GM23248 (cell line): ENCODE measurements around the gene CTNNA2. TPM values are rescaled to one million over a fixed set of nuclear protein-coding genes. Genes with fewer than 3 reads are reported as not detected.

Experiments used
- DNase-seq: peaks from one replicate; pipeline ENCODE4 v3.0.0-alpha.2; 2015
- H2AFZ ChIP-seq: fragments of 200-600 bp; sonication (generic); 2 replicates; pipeline ENCODE4 v1.6.1; 2016; ENCODE audit warnings: antibody characterized with exemption
- H3F3A ChIP-seq: fragments of 200-600 bp; sonication (generic); 2 replicates; pipeline ENCODE4 v1.6.1; 2016; ENCODE audit warnings: mild to moderate bottlenecking, antibody characterized with exemption, mixed run types; ENCODE audit not compliant: insufficient read depth
- H3K27ac ChIP-seq: fragments of 200-600 bp; sonication (generic); 2 replicates; pipeline ENCODE4 v1.5.1; 2016; ENCODE audit warnings: mild to moderate bottlenecking
- H3K27me3 ChIP-seq: fragments of 200-600 bp; sonication (generic); replicated peaks from 2 replicates; pipeline ENCODE4 v1.6.1; 2016; ENCODE audit warnings: mild to moderate bottlenecking; ENCODE audit not compliant: insufficient read depth
- H3K36me3 ChIP-seq: fragments of 200-600 bp; sonication (generic); 2 replicates; pipeline ENCODE4 v1.6.1; 2016; ENCODE audit warnings: low read depth, mild to moderate bottlenecking
- H3K4me1 ChIP-seq: fragments of 200-600 bp; sonication (generic); 2 replicates; pipeline ENCODE4 v1.6.1; 2016; ENCODE audit warnings: mild to moderate bottlenecking; ENCODE audit not compliant: insufficient read depth
- H3K4me2 ChIP-seq: fragments of 200-600 bp; sonication (generic); one replicate; pipeline ENCODE4 v1.6.1; 2016; ENCODE audit warnings: mild to moderate bottlenecking; ENCODE audit not compliant: unreplicated experiment
- H3K4me3 ChIP-seq: fragments of 200-600 bp; sonication (generic); 2 replicates; pipeline ENCODE4 v1.5.1; 2016; ENCODE audit warnings: mild to moderate bottlenecking
- H3K79me2 ChIP-seq: fragments of 200-600 bp; sonication (generic); 2 replicates; pipeline ENCODE4 v1.6.1; 2016; ENCODE audit warnings: mild to moderate bottlenecking; ENCODE audit not compliant: insufficient read depth
- H3K9ac ChIP-seq: fragments of 200-600 bp; sonication (generic); 2 replicates; pipeline ENCODE4 v1.6.1; 2016; ENCODE audit warnings: mild to moderate bottlenecking
- H3K9me2 ChIP-seq: fragments of 200-600 bp; sonication (generic); 2 replicates; pipeline ENCODE4 v1.6.1; 2016; ENCODE audit warnings: mixed run types, mild to moderate bottlenecking, moderate library complexity; ENCODE audit not compliant: insufficient read depth
- H3K9me3 ChIP-seq: fragments of 200-600 bp; sonication (generic); one replicate; pipeline ENCODE4 v1.6.1; 2017; ENCODE audit warnings: low read depth
- H4K20me1 ChIP-seq: fragments of 200-600 bp; sonication (generic); 2 replicates; pipeline ENCODE4 v1.6.0; 2016; ENCODE audit not compliant: insufficient read depth
- EZH2 ChIP-seq: fragments of 200-600 bp; sonication (generic); IDR thresholded peaks from 2 replicates; pipeline ENCODE4 v1.6.1; 2018; ENCODE audit warnings: antibody characterized with exemption, mild to moderate bottlenecking; ENCODE audit not compliant: insufficient read depth, poor library complexity, severe bottlenecking
- EZH2phosphoT487 ChIP-seq: fragments of 200-600 bp; sonication (generic); IDR thresholded peaks from 2 replicates; pipeline ENCODE4 v1.6.1; 2018; ENCODE audit warnings: antibody characterized with exemption, moderate library complexity, mild to moderate bottlenecking, low read depth; ENCODE audit not compliant: insufficient read depth
- WGBS, 2 experiments: methylation state at CpG; one replicate each; pipeline ENCODE4 v1.1.6; 2015 to 2017; ENCODE audit warnings: low lambda C conversion rate in 2 of 2, low coverage in 1 of 2; ENCODE audit errors: missing lambda C conversion rate in 2 of 2; 5-methylcytosine and 5-hydroxymethylcytosine counted together
- in situ Hi-C: fragments of 300-500 bp; cut with MboI; formaldehyde crosslinking; loops from 2 replicates; pipeline ENCODE4 v1.15.0; 2020
- polyA plus RNA-seq: library from polyadenylated mRNA; unstranded; fragments of >200 nt; fragmentation: Nextera tagmentation; extraction: Ambion mirVana; gene quantifications from 2 replicates; pipeline ENCODE4 v1.2.1, GENCODE V29; 2016
- total RNA-seq: library from RNA; depleted of rRNA; stranded (reverse); fragments of >200 nt; shearing (Covaris generic); gene quantifications from 2 replicates; pipeline ENCODE4 v1.2.3, GENCODE V29; 2014

Gene CTNNA2
- total and polyA plus RNA-seq, 2 experiments from 2014 or later, result not detected

- Histone ChIP-seq H3K36me3 (no peaks in the 10 kb centered on the region), H3K4me2 (no peak overlapping the region), H3K4me1 (no peaks in the 10 kb centered on the region), H3K4me3 (no peak overlapping the region), H3K27me3 (no peaks in the 10 kb centered on the region; the same call in 1 of the 2 replicates), H4K20me1 (no peaks in the 10 kb centered on the region), H3F3A (no peaks in the 10 kb centered on the region), H3K9me2 (no peaks in the 10 kb centered on the region), H3K27ac (no peak overlapping the region), H2AFZ (no peak overlapping the region), H3K9ac (no peak overlapping the region), H3K9me3 (no peaks in the 10 kb centered on the region), H3K79me2 (no peaks in the 10 kb centered on the region)
- TF ChIP-seq EZH2phosphoT487 (no peak), EZH2 (no peak)
- 83 to 85% methylated on average over 1 of the region's 1 CpG for WGBS, 2 experiments
- DNase-seq, result no peak
- in situ Hi-C loops, result no loop called here
Observed at GRCh38 chr2:80246534-80246933, 733.7 kb downstream of the CTNNA2 start.

DNA sequence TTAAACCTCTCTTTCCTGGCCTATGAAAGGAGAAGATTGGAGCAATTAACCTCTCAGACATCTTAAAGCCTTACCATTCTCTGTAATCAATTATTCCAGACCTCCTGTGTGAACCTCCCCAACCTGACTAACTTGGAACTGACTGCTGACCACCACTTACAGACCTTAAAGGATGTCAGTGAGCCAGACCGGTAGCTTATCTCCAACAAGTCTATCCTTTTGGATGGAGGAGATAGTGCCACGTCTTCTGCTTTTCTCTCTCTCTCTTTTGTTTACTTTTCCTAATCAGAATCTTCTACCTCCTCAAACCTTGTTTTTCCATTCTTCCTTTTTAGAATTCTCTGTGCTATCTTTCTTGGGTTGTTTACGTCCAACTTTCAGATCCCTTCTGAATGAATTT lies 734.5 kb downstream of the CTNNA2 start:
- in situ Hi-C loops, result no loop called here
- 34 to 39% methylated on average over 3 of the region's 3 CpGs for WGBS, 2 experiments
- no peak overlapping the region for H3K27ac ChIP-seq

GRCh38 chr2:80248146-80248545 lies 735.3 kb downstream of the CTNNA2 start:
- Histone ChIP-seq H3K27ac (no peak overlapping the region), H3K4me2 (no peak overlapping the region), H3K27me3 (no peaks in the 10 kb centered on the region; the same call in 1 of the 2 replicates), H3K36me3 (no peaks in the 10 kb centered on the region), H3K4me3 (no peak overlapping the region), H3F3A (no peaks in the 10 kb centered on the region), H3K4me1 (no peaks in the 10 kb centered on the region), H4K20me1 (no peaks in the 10 kb centered on the region), H3K9ac (no peak overlapping the region), H3K79me2 (no peaks in the 10 kb centered on the region), H3K9me2 (no peaks in the 10 kb centered on the region), H2AFZ (no peak overlapping the region), H3K9me3 (no peaks in the 10 kb centered on the region)
- 12 to 24% methylated on average over 3 of the region's 3 CpGs for WGBS, 2 experiments
- DNase-seq, result no peak
- in situ Hi-C loops, result no loop called here
- TF ChIP-seq EZH2phosphoT487, result no peak
- no peak for TF ChIP-seq EZH2

More for the DNA sequence above, 734.5 kb downstream of the CTNNA2 start:
- Histone ChIP-seq H3K4me3 (no peak overlapping the region), H2AFZ (no peak overlapping the region), H3K36me3 (no peaks in the 10 kb centered on the region), H3K79me2 (no peaks in the 10 kb centered on the region), H3K27me3 (no peaks in the 10 kb centered on the region; the same call in 1 of the 2 replicates), H3F3A (no peaks in the 10 kb centered on the region), H4K20me1 (no peaks in the 10 kb centered on the region), H3K9me3 (no peaks in the 10 kb centered on the region), H3K4me1 (no peaks in the 10 kb centered on the region), H3K9me2 (no peaks in the 10 kb centered on the region), H3K9ac (no peak overlapping the region), H3K4me2 (no peak overlapping the region)
- DNase-seq, result no peak
- TF ChIP-seq EZH2 (no peak), EZH2phosphoT487 (no peak)

- Histone ChIP-seq H3F3A (no peaks in the 10 kb centered on the region), H3K4me1 (no peaks in the 10 kb centered on the region), H3K79me2 (no peaks in the 10 kb centered on the region), H3K4me2 (no peak overlapping the region), H3K36me3 (no peaks in the 10 kb centered on the region), H3K9ac (no peak overlapping the region), H3K4me3 (no peak overlapping the region), H3K27me3 (no peaks in the 10 kb centered on the region), H4K20me1 (no peaks in the 10 kb centered on the region), H3K9me3 (no peaks in the 10 kb centered on the region), H3K9me2 (no peaks in the 10 kb centered on the region), H2AFZ (no peak overlapping the region), H3K27ac (no peak overlapping the region)
- 24 to 25% methylated on average over 7 of the region's 7 CpGs for WGBS, 2 experiments
- in situ Hi-C loops, result no loop called here
- TF ChIP-seq EZH2 (no peak), EZH2phosphoT487 (no peak)
- no peak for DNase-seq
Observed at GRCh38 chr2:80252294-80252986, 739.6 kb downstream of the CTNNA2 start.
